Endodermal cell (in vitro differentiated cells): ENCODE results near the gene SERTM1. TPM values are rescaled to one million over a fixed set of nuclear protein-coding genes. Genes with fewer than 3 reads are reported as not detected.

ENCODE experiments used
- DNase-seq: peaks from one replicate; pipeline ENCODE4 v3.0.0-alpha.2; 2017
- H3K27ac ChIP-seq: 2 replicates; pipeline ENCODE4 v1.5.1; 2013; ENCODE audit warnings: mild to moderate bottlenecking, low read depth, low read length, moderate library complexity
- H3K27me3 ChIP-seq: 2 replicates; pipeline ENCODE4 v1.6.1; 2013; ENCODE audit warnings: mild to moderate bottlenecking, low read length, moderate library complexity; ENCODE audit not compliant: insufficient read depth, control insufficient read depth, poor library complexity, severe bottlenecking
- H3K36me3 ChIP-seq: 2 replicates; pipeline ENCODE4 v1.7.0; 2013; ENCODE audit warnings: mild to moderate bottlenecking, low read length, moderate library complexity; ENCODE audit not compliant: control insufficient read depth, insufficient read depth
- H3K4me1 ChIP-seq: one replicate; pipeline ENCODE4 v1.7.0; 2013; ENCODE audit warnings: low read length; ENCODE audit not compliant: control insufficient read depth, insufficient read depth
- H3K4me3 ChIP-seq: 2 replicates; pipeline ENCODE4 v1.5.1; 2013; ENCODE audit warnings: mild to moderate bottlenecking, low read length, moderate library complexity
- H3K9ac ChIP-seq: 2 replicates; pipeline ENCODE4 v1.6.1; 2013; ENCODE audit warnings: mild to moderate bottlenecking, low read length, moderate library complexity; ENCODE audit not compliant: poor library complexity, severe bottlenecking; ENCODE audit errors: extremely low read depth
- H3K9me3 ChIP-seq: 2 replicates; pipeline ENCODE4 v1.6.1; 2013; ENCODE audit warnings: mild to moderate bottlenecking, low read length, moderate library complexity; ENCODE audit not compliant: control insufficient read depth
- H3K27ac Mint-ChIP-seq: 2 replicates; pipeline ENCODE4 v1.8.0; 2020; ENCODE audit warnings: mixed read lengths
- H3K27me3 Mint-ChIP-seq: 2 replicates; pipeline ENCODE4 v1.8.0; 2021; ENCODE audit warnings: mild to moderate bottlenecking, mixed read lengths; ENCODE audit not compliant: insufficient read depth
- H3K36me3 Mint-ChIP-seq: 2 replicates; pipeline ENCODE4 v1.8.0; 2020; ENCODE audit warnings: low read depth, mixed read lengths
- H3K4me1 Mint-ChIP-seq: 2 replicates; pipeline ENCODE4 v1.8.0; 2020; ENCODE audit warnings: mixed read lengths
- H3K4me3 Mint-ChIP-seq: 2 replicates; pipeline ENCODE4 v1.8.0; 2020; ENCODE audit warnings: mild to moderate bottlenecking, moderate library complexity, mixed read lengths
- H3K9me3 Mint-ChIP-seq: 2 replicates; pipeline ENCODE4 v1.8.0; 2020; ENCODE audit warnings: mild to moderate bottlenecking, mixed read lengths
- WGBS, 2 experiments: methylation state at CpG; one replicate each; pipeline versions ENCODE4 v1.1.5 to v1.1.7; 2013; ENCODE audit warnings: missing lambda C conversion rate in 2 of 2, mixed read lengths in 1 of 2; ENCODE audit not compliant: insufficient coverage in 1 of 2, insufficient read length in 1 of 2; 5-methylcytosine and 5-hydroxymethylcytosine counted together
- total RNA-seq, 2 donors: library from RNA; stranded (reverse); fragmentation: NEBNext Ultra II Directional in 1 of 2; extraction: Animal tissue kit (Norgen Biotek cat#: 25700) in 1 of 2; gene quantifications; 2 replicates in 1 of 2; 3 replicates in 1 of 2; pipeline ENCODE4 v1.2.1, GENCODE V29; 2021
- TF ChIP-seq, protein P1 (sequence below): fragments of 200-600 bp; sonication (generic); conservative IDR thresholded peaks from 2 replicates; pipeline ENCODE4 v1.5.0; 2021; ENCODE audit warnings: antibody characterized with exemption, mild to moderate bottlenecking

The SERTM1 gene
- total RNA-seq, 2 donors from 2014 or later, result 0.13 TPM; not detected in 1

DNA sequence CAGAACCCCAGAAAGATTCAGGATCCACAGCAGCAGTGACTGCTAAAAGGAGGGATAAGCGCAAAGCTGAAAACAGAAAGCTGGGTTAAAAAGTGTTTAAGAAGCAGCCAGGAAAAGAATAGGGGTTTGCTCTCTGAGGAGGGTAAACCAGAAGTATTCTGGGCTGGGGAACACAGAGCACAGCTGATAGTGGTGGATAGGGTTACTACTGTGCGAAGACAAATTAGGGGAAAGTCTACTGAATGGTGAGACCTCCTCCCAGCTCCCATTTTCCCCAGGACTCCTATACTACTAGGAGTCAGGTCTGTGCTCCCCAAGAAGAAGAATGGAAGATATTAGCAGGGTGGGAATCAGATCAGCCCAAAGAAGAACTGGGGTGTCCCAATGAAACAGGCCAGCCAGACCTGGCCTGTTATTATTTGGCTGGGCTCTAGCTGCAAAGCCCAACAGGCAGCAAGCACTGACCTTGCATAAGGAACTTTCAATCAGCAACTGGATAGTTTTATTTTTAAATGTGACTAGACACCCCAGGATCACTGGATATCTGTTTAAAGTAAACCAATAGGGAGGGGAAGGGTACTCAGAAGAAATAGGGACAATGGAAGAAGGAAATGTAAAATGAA lies 43.5 kb upstream of the SERTM1 start:
- Mint-ChIP-seq H3K36me3 (no peaks in the 10 kb centered on the region), H3K9me3 (no peaks in the 10 kb centered on the region), H3K4me1 (peaks cover 5% of the 10 kb centered on the region), H3K27me3 (no peaks in the 10 kb centered on the region), H3K4me3 (no peak overlapping the region), H3K27ac (no peak overlapping the region)
- H3K4me1 ChIP-seq, result no peaks in the 10 kb centered on the region
- H3K27me3 ChIP-seq, result no peaks in the 10 kb centered on the region
- no peak overlapping the region for H3K27ac ChIP-seq
- H3K4me3 ChIP-seq, result no peak overlapping the region
- TF ChIP-seq, protein P1, sequence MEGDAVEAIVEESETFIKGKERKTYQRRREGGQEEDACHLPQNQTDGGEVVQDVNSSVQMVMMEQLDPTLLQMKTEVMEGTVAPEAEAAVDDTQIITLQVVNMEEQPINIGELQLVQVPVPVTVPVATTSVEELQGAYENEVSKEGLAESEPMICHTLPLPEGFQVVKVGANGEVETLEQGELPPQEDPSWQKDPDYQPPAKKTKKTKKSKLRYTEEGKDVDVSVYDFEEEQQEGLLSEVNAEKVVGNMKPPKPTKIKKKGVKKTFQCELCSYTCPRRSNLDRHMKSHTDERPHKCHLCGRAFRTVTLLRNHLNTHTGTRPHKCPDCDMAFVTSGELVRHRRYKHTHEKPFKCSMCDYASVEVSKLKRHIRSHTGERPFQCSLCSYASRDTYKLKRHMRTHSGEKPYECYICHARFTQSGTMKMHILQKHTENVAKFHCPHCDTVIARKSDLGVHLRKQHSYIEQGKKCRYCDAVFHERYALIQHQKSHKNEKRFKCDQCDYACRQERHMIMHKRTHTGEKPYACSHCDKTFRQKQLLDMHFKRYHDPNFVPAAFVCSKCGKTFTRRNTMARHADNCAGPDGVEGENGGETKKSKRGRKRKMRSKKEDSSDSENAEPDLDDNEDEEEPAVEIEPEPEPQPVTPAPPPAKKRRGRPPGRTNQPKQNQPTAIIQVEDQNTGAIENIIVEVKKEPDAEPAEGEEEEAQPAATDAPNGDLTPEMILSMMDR, result no peak
- H3K36me3 ChIP-seq, result no peaks in the 10 kb centered on the region
- H3K9ac ChIP-seq, result no peak overlapping the region
- WGBS, 2 experiments, result 97 to 100% methylated on average over 1 to 2 of the region's 2 CpGs
- DNase-seq, result no peak
- no peaks in the 10 kb centered on the region for H3K9me3 ChIP-seq

DNA sequence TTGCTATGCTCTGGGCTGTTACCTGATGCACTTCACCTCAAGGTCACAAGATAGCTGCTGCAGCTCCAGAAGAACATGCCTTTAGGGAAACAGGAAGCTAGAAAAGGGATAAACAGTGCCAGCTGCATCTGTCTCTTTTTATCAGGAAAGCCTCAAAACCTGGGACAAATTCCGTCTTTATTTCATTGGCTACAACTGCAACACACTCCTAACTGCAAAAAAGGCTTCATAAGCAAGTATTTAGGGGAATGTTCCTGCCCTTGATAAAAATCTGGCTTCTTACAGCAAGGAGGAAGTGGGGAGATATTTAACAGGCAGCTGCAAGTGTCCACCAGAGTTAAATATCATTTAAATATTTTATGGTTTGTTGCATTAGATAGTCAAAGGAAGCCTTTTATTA lies 34.2 kb upstream of the SERTM1 start:
- H3K9ac ChIP-seq, result no peak overlapping the region
- H3K27me3 ChIP-seq, result no peaks in the 10 kb centered on the region
- Mint-ChIP-seq H3K27ac (no peak overlapping the region), H3K27me3 (no peaks in the 10 kb centered on the region), H3K4me3 (no peak overlapping the region), H3K9me3 (peaks cover 22% of the 10 kb centered on the region), H3K4me1 (no peaks in the 10 kb centered on the region), H3K36me3 (no peaks in the 10 kb centered on the region)
- H3K36me3 ChIP-seq, result no peaks in the 10 kb centered on the region
- DNase-seq, result no peak
- no peak overlapping the region for H3K4me3 ChIP-seq
- TF ChIP-seq, protein P1, result no peak
- H3K4me1 ChIP-seq, result no peaks in the 10 kb centered on the region
- no peaks in the 10 kb centered on the region for H3K9me3 ChIP-seq
- 89% methylated on average over 1 of the region's 1 CpG; no CpG with 5 or more reads in 1 of the 2 experiments for WGBS, 2 experiments
- no peak overlapping the region for H3K27ac ChIP-seq

DNA sequence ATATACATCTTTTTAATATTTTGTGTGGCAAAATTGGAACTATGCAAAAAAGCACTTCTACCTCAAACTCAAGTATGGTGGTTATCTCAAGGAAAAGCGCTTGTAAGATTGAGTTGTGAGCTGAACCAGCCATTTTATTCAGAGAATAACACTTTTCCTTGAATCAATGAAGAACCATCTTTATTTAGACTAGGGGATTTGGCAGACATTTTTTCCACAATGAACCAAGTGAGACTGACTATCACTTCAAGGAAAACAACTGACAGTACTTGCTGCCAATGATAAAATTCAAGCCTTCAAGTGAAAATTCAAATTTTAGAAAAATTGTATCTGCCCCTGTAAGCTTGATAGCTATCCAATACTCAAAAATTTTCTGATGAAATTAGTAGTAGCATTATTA lies 23.2 kb upstream of the SERTM1 start:
- Mint-ChIP-seq H3K9me3 (peaks cover 13% of the 10 kb centered on the region), H3K36me3 (no peaks in the 10 kb centered on the region), H3K27me3 (no peaks in the 10 kb centered on the region), H3K27ac (no peak overlapping the region), H3K4me1 (no peaks in the 10 kb centered on the region), H3K4me3 (no peak overlapping the region)
- 91% methylated on average over 1 of the region's 1 CpG; no CpG with 5 or more reads in 1 of the 2 experiments for WGBS, 2 experiments
- H3K9me3 ChIP-seq, result no peaks in the 10 kb centered on the region
- DNase-seq, result no peak
- no peak overlapping the region for H3K27ac ChIP-seq
- H3K4me3 ChIP-seq, result no peak overlapping the region
- H3K36me3 ChIP-seq, result no peaks in the 10 kb centered on the region
- no peak overlapping the region for H3K9ac ChIP-seq
- no peaks in the 10 kb centered on the region for H3K27me3 ChIP-seq
- TF ChIP-seq, protein P1, result no peak
- H3K4me1 ChIP-seq, result no peaks in the 10 kb centered on the region
